HEK293 (cell line): Measurements from ENCODE around the gene BRCC3.
A peak's percentile ranks its signal among the peaks of the same experiment; 100 is the strongest.

Experiments
- CTCF ChIA-PET: fragments of 350-600 bp; formaldehyde crosslinking; extraction: SDS; loops from one replicate; lab custom pipeline; 2021; ENCODE audit warnings: antibody characterized with exemption; lab: Yijun Ruan, JAX
- POLR2A ChIA-PET: fragments of 300-600 bp; formaldehyde crosslinking; extraction: SDS; loops from one replicate; lab custom pipeline; 2020; ENCODE audit warnings: antibody characterized with exemption, inconsistent platforms; lab: Yijun Ruan, JAX
- H3K27ac ChIP-seq: fragments of 200-500 bp; sonication (Bioruptor generic); 2 replicates; pipeline ENCODE4 v1.5.1; 2014; ENCODE audit warnings: low read depth, low read length, control low read depth, inconsistent platforms; ENCODE audit errors: extremely low read depth
- H3K36me3 ChIP-seq, 2 experiments: fragments of 200-500 bp in 1 of 2; sonication (Bioruptor generic) in 1 of 2; 1 replicate in 1 of 2; 2 replicates in 1 of 2; pipeline ENCODE4 v1.5.1; 2014 to 2017; ENCODE audit warnings: inconsistent platforms in 2 of 2, low read length in 2 of 2; ENCODE audit not compliant: control insufficient read depth in 2 of 2, insufficient read depth in 1 of 2
- H3K4me1 ChIP-seq: fragments of 200-500 bp; sonication (Bioruptor generic); 2 replicates; pipeline ENCODE4 v1.5.1; 2014; ENCODE audit warnings: mild to moderate bottlenecking, low read length, inconsistent platforms; ENCODE audit not compliant: control insufficient read depth, insufficient read depth
- H3K4me3 ChIP-seq: 2 replicates; pipeline ENCODE4 v1.5.1; 2011; ENCODE audit warnings: low read depth, mild to moderate bottlenecking, control low read depth, low read length, moderate library complexity
- H3K9me3 ChIP-seq: fragments of 200-500 bp; sonication (Bioruptor generic); 2 replicates; pipeline ENCODE4 v1.5.1; 2014; ENCODE audit warnings: low read depth, low read length, inconsistent platforms; ENCODE audit not compliant: control insufficient read depth, insufficient read depth
- GLI2 ChIP-seq: fragments of 450-650 bp; formaldehyde crosslinking; IDR thresholded peaks from 2 replicates; pipeline ENCODE4; 2017; ENCODE audit warnings: missing biosample characterization, missing genetic modification characterization, low read depth, borderline replicate concordance
- GLIS2 ChIP-seq: fragments of 450-650 bp; formaldehyde crosslinking; IDR thresholded peaks from 2 replicates; pipeline ENCODE4 v1.5.1; 2016; ENCODE audit warnings: missing biosample characterization, missing genetic modification characterization
- HOXA7 ChIP-seq: sonication (generic); formaldehyde crosslinking; IDR thresholded peaks from 2 replicates; pipeline ENCODE4 v1.8.1; 2022; ENCODE audit warnings: missing genetic modification reagents, borderline replicate concordance
- MYNN ChIP-seq: fragments of 450-650 bp; formaldehyde crosslinking; IDR thresholded peaks from 2 replicates; pipeline ENCODE4 v1.5.1; 2016; ENCODE audit warnings: missing biosample characterization, missing genetic modification characterization, borderline replicate concordance
- REST ChIP-seq: fragments of 450-650 bp; formaldehyde crosslinking; IDR thresholded peaks from 2 replicates; pipeline ENCODE4 v1.5.1; 2016; ENCODE audit warnings: missing biosample characterization, missing genetic modification characterization
- SP7 ChIP-seq: fragments of 450-650 bp; formaldehyde crosslinking; IDR thresholded peaks from 2 replicates; pipeline ENCODE4 v1.5.1; 2016; ENCODE audit warnings: missing biosample characterization, missing genetic modification characterization
- ZNF169 ChIP-seq: fragments of 450-650 bp; formaldehyde crosslinking; IDR thresholded peaks from 2 replicates; pipeline ENCODE4 v1.5.1; 2016; ENCODE audit warnings: missing biosample characterization, missing genetic modification characterization
- ZNF2 ChIP-seq: fragments of 450-650 bp; formaldehyde crosslinking; IDR thresholded peaks from 2 replicates; pipeline ENCODE4 v1.5.1; 2016; ENCODE audit warnings: missing biosample characterization, missing genetic modification characterization
- ZNF24 ChIP-seq: fragments of 450-650 bp; formaldehyde crosslinking; IDR thresholded peaks from 2 replicates; pipeline ENCODE4 v1.5.1; 2016; ENCODE audit warnings: missing biosample characterization, missing genetic modification characterization
- ZNF561 ChIP-seq: fragments of 450-650 bp; IDR thresholded peaks from 2 replicates; pipeline ENCODE4 v1.5.1; 2018; ENCODE audit warnings: missing biosample characterization, missing genetic modification characterization, borderline replicate concordance
- ZNF600 ChIP-seq: fragments of 450-650 bp; formaldehyde crosslinking; IDR thresholded peaks from 2 replicates; pipeline ENCODE4 v1.5.1; 2016; ENCODE audit warnings: missing biosample characterization, missing genetic modification characterization
- ZNF623 ChIP-seq: fragments of 450-650 bp; formaldehyde crosslinking; IDR thresholded peaks from 2 replicates; pipeline ENCODE4 v1.5.1; 2016; ENCODE audit warnings: missing biosample characterization, missing genetic modification characterization
- ZNF654 ChIP-seq: fragments of 450-650 bp; formaldehyde crosslinking; IDR thresholded peaks from 2 replicates; pipeline ENCODE4 v1.5.1; 2016; ENCODE audit warnings: low read depth, missing biosample characterization, missing genetic modification characterization
- ZNF660 ChIP-seq: fragments of 450-650 bp; IDR thresholded peaks from 2 replicates; pipeline ENCODE4 v1.5.1; 2018; ENCODE audit warnings: missing biosample characterization, mild to moderate bottlenecking, missing genetic modification characterization
- ZSCAN30 ChIP-seq: fragments of 450-650 bp; IDR thresholded peaks from 2 replicates; pipeline ENCODE4 v1.5.1; 2018; ENCODE audit warnings: missing biosample characterization, mild to moderate bottlenecking, missing genetic modification characterization, moderate library complexity
- TF ChIP-seq, protein P1 (sequence below): fragments of 450-650 bp; formaldehyde crosslinking; IDR thresholded peaks from 2 replicates; pipeline ENCODE4 v1.5.1; 2016; ENCODE audit warnings: missing biosample characterization, missing genetic modification characterization, borderline replicate concordance
- TF ChIP-seq, protein P2 (sequence below): fragments of 450-650 bp; formaldehyde crosslinking; IDR thresholded peaks from 2 replicates; pipeline ENCODE4 v1.5.1; 2016; ENCODE audit warnings: missing biosample characterization, missing genetic modification characterization
- TF ChIP-seq, protein P3 (sequence below): fragments of 450-650 bp; formaldehyde crosslinking; IDR thresholded peaks from 2 replicates; pipeline ENCODE4 v1.5.1; 2016; ENCODE audit warnings: missing biosample characterization, missing genetic modification characterization
- TF ChIP-seq, protein P4 (sequence below): fragments of 450-650 bp; formaldehyde crosslinking; IDR thresholded peaks from 2 replicates; pipeline ENCODE4 v1.5.1; 2016; ENCODE audit warnings: missing biosample characterization, missing genetic modification characterization
- TF ChIP-seq, protein P5 (sequence below): fragments of 450-650 bp; formaldehyde crosslinking; IDR thresholded peaks from 2 replicates; pipeline ENCODE4 v1.5.1; 2016; ENCODE audit warnings: missing biosample characterization, missing genetic modification characterization

Gene BRCC3

GRCh38 chrX:155056877-155057792 is 14.2 kb upstream of the BRCC3 start:
- H3K36me3 ChIP-seq, result peaks cover 7 to 33% of the 10 kb centered on the region in 2 experiments
- ChIA-PET POLR2A (no interaction called here), CTCF (interaction anchor here (0.6 to 5.0 kb wide), 20 partner anchors 8 to 140 kb away, joined by 3 to 67 read pairs (median 4); partner anchors contain the start of gene FUNDC2)
- H3K27ac ChIP-seq, result no peak overlapping the region
- no peak overlapping the region for H3K4me3 ChIP-seq
- H3K4me1 ChIP-seq, result no peaks in the 10 kb centered on the region
- H3K9me3 ChIP-seq, result no peaks in the 10 kb centered on the region
- TF ChIP-seq ZNF654 (tag by site-specific recombination) (peak; percentile 87), REST (peak; percentile 87), ZNF24 (no peak), ZSCAN30 (peak; percentile 16; the same call in 1 of the 2 replicates), HOXA7 (CRISPR knock-in tag) (no peak), MYNN (tag by site-specific recombination) (no peak), ZNF600 (peak; percentile 78), ZNF561 (no peak), GLIS2 (tag by site-specific recombination) (no peak), SP7 (tag by site-specific recombination) (0 out of 2 replicates have a peak, but pooled peaks have one; percentile 27), ZNF623 (tag by site-specific recombination) (no peak), ZNF2 (peak; percentile 55; the same call in 1 of the 2 replicates), GLI2 (no peak), ZNF169 (tag by site-specific recombination) (no peak), ZNF660 (tag by site-specific recombination) (0 out of 2 replicates have a peak, but pooled peaks have one; percentile 50)
- TF ChIP-seq, protein P1, sequence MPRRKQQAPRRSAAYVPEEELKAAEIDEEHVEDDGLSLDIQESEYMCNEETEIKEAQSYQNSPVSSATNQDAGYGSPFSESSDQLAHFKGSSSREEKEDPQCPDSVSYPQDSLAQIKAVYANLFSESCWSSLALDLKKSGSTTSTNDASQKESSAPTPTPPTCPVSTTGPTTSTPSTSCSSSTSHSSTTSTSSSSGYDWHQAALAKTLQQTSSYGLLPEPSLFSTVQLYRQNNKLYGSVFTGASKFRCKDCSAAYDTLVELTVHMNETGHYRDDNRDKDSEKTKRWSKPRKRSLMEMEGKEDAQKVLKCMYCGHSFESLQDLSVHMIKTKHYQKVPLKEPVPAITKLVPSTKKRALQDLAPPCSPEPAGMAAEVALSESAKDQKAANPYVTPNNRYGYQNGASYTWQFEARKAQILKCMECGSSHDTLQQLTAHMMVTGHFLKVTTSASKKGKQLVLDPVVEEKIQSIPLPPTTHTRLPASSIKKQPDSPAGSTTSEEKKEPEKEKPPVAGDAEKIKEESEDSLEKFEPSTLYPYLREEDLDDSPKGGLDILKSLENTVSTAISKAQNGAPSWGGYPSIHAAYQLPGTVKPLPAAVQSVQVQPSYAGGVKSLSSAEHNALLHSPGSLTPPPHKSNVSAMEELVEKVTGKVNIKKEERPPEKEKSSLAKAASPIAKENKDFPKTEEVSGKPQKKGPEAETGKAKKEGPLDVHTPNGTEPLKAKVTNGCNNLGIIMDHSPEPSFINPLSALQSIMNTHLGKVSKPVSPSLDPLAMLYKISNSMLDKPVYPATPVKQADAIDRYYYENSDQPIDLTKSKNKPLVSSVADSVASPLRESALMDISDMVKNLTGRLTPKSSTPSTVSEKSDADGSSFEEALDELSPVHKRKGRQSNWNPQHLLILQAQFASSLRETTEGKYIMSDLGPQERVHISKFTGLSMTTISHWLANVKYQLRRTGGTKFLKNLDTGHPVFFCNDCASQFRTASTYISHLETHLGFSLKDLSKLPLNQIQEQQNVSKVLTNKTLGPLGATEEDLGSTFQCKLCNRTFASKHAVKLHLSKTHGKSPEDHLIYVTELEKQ (tag by site-specific recombination), result no peak
- TF ChIP-seq, protein P2, sequence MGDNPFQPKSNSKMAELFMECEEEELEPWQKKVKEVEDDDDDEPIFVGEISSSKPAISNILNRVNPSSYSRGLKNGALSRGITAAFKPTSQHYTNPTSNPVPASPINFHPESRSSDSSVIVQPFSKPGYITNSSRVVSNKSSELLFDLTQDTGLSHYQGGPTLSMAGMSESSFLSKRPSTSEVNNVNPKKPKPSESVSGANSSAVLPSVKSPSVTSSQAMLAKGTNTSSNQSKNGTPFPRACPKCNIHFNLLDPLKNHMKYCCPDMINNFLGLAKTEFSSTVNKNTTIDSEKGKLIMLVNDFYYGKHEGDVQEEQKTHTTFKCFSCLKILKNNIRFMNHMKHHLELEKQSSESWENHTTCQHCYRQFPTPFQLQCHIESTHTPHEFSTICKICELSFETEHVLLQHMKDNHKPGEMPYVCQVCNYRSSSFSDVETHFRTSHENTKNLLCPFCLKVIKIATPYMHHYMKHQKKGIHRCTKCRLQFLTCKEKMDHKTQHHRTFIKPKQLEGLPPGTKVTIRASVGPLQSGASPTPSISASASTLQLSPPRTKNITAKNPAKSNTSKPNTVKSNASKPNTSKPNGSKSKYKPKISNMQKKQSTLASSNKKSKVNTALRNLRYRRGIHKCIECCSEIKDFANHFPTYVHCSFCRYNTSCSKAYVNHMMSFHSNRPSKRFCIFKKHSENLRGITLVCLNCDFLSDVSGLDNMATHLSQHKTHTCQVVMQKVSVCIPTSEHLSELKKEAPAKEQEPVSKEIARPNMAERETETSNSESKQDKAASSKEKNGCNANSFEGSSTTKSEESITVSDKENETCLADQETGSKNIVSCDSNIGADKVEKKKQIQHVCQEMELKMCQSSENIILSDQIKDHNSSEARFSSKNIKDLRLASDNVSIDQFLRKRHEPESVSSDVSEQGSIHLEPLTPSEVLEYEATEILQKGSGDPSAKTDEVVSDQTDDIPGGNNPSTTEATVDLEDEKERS (tag by site-specific recombination), result no peak
- TF ChIP-seq, protein P3, sequence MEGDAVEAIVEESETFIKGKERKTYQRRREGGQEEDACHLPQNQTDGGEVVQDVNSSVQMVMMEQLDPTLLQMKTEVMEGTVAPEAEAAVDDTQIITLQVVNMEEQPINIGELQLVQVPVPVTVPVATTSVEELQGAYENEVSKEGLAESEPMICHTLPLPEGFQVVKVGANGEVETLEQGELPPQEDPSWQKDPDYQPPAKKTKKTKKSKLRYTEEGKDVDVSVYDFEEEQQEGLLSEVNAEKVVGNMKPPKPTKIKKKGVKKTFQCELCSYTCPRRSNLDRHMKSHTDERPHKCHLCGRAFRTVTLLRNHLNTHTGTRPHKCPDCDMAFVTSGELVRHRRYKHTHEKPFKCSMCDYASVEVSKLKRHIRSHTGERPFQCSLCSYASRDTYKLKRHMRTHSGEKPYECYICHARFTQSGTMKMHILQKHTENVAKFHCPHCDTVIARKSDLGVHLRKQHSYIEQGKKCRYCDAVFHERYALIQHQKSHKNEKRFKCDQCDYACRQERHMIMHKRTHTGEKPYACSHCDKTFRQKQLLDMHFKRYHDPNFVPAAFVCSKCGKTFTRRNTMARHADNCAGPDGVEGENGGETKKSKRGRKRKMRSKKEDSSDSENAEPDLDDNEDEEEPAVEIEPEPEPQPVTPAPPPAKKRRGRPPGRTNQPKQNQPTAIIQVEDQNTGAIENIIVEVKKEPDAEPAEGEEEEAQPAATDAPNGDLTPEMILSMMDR (tag by site-specific recombination), result peak; percentile 80
- TF ChIP-seq, protein P4, sequence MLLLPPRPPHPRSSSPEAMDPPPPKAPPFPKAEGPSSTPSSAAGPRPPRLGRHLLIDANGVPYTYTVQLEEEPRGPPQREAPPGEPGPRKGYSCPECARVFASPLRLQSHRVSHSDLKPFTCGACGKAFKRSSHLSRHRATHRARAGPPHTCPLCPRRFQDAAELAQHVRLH (tag by site-specific recombination), result no peak
- TF ChIP-seq, protein P5, sequence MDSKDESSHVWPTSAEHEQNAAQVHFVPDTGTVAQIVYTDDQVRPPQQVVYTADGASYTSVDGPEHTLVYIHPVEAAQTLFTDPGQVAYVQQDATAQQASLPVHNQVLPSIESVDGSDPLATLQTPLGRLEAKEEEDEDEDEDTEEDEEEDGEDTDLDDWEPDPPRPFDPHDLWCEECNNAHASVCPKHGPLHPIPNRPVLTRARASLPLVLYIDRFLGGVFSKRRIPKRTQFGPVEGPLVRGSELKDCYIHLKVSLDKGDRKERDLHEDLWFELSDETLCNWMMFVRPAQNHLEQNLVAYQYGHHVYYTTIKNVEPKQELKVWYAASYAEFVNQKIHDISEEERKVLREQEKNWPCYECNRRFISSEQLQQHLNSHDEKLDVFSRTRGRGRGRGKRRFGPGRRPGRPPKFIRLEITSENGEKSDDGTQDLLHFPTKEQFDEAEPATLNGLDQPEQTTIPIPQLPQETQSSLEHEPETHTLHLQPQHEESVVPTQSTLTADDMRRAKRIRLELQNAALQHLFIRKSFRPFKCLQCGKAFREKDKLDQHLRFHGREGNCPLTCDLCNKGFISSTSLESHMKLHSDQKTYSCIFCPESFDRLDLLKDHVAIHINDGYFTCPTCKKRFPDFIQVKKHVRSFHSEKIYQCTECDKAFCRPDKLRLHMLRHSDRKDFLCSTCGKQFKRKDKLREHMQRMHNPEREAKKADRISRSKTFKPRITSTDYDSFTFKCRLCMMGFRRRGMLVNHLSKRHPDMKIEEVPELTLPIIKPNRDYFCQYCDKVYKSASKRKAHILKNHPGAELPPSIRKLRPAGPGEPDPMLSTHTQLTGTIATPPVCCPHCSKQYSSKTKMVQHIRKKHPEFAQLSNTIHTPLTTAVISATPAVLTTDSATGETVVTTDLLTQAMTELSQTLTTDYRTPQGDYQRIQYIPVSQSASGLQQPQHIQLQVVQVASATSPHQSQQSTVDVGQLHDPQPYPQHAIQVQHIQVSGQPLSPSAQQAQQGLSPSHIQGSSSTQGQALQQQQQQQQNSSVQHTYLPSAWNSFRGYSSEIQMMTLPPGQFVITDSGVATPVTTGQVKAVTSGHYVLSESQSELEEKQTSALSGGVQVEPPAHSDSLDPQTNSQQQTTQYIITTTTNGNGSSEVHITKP (tag by site-specific recombination), result peak; percentile 27; the same call in 1 of the 2 replicates
